Activated B cell treated with CpG ODN at 0.5 μM for 24 hours (primary cell): ENCODE results near the gene SHISA6. TPM values are rescaled to one million over a fixed set of nuclear protein-coding genes. Genes with fewer than 3 reads are reported as not detected.

ENCODE experiments used
- ATAC-seq: fragments of 200-7000 bp; cut with Tn5 transposase; one replicate; pipeline ENCODE4 v1.10.0; 2021; ENCODE audit warnings: low read depth, mild to moderate bottlenecking, moderate library complexity
- CTCF ChIA-PET: fragments of 350-600 bp; sonication (Branson Sonifier 250); formaldehyde crosslinking; loops from one replicate; lab custom pipeline; 2021; ENCODE audit warnings: antibody characterized with exemption; lab: Charles Lee
- POLR2A ChIA-PET: fragments of 350-600 bp; sonication (Branson Sonifier 250); formaldehyde crosslinking; loops from one replicate; lab custom pipeline; 2021; ENCODE audit warnings: antibody characterized with exemption; lab: Charles Lee
- DNase-seq: peaks from one replicate; pipeline ENCODE4 v3.0.0; 2022
- H3K27ac Mint-ChIP-seq: one replicate; pipeline ENCODE4 v1.8.0; 2020; ENCODE audit warnings: mixed read lengths
- H3K27me3 Mint-ChIP-seq: one replicate; pipeline ENCODE4 v1.8.0; 2021; ENCODE audit warnings: mixed read lengths
- H3K36me3 Mint-ChIP-seq: one replicate; pipeline ENCODE4 v1.8.0; 2021; ENCODE audit warnings: low read depth, mixed read lengths
- H3K4me1 Mint-ChIP-seq: one replicate; pipeline ENCODE4 v1.8.0; 2021; ENCODE audit warnings: mixed read lengths
- H3K4me3 Mint-ChIP-seq: one replicate; pipeline ENCODE4 v1.8.0; 2020; ENCODE audit warnings: mild to moderate bottlenecking, mixed read lengths
- H3K9me3 Mint-ChIP-seq: one replicate; pipeline ENCODE4 v1.8.0; 2020; ENCODE audit warnings: mixed read lengths
- CTCF ChIP-seq: fragments of 200-600 bp; IDR thresholded peaks from one replicate; pipeline ENCODE4 v1.8.0; 2022; ENCODE audit warnings: antibody characterized with exemption, mild to moderate bottlenecking
- intact Hi-C: fragments of 100-400 bp; cut with micrococcal nuclease; formaldehyde crosslinking; loops from one replicate; pipeline ENCODE4 v1.15.1; 2024
- total RNA-seq: library from RNA; stranded (reverse); gene quantifications from 2 replicates; pipeline ENCODE4 v1.2.3, GENCODE V29; 2022

The SHISA6 gene
- total RNA-seq, 1 donor from 2014 or later: not detected

- H3K27ac Mint-ChIP-seq: no peak overlapping the region
- DNase-seq (no peak), ATAC-seq (no peak)
- no peaks in the 10 kb centered on the region for H3K9me3 Mint-ChIP-seq
- TF ChIP-seq CTCF: no peak
- no peak overlapping the region for H3K4me3 Mint-ChIP-seq
- H3K36me3 Mint-ChIP-seq: no peaks in the 10 kb centered on the region
- no peaks in the 10 kb centered on the region for H3K4me1 Mint-ChIP-seq
- CTCF ChIA-PET: no interaction called here
- POLR2A ChIA-PET: no interaction called here
- no peaks in the 10 kb centered on the region for H3K27me3 Mint-ChIP-seq
- intact Hi-C loops: no loop called here
These were observed 83.9 kb downstream of the SHISA6 start for GRCh38 chr17:11324846-11325420.

- H3K9me3 Mint-ChIP-seq: no peaks in the 10 kb centered on the region
- no peak overlapping the region for H3K27ac Mint-ChIP-seq
- no peaks in the 10 kb centered on the region for H3K36me3 Mint-ChIP-seq
- no peak overlapping the region for H3K4me3 Mint-ChIP-seq
- ChIA-PET CTCF (no interaction called here), POLR2A (no interaction called here)
- H3K27me3 Mint-ChIP-seq: no peaks in the 10 kb centered on the region
- DNase-seq (no peak), ATAC-seq (no peak)
- no peak for TF ChIP-seq CTCF
- intact Hi-C loops: no loop called here
- H3K4me1 Mint-ChIP-seq: no peaks in the 10 kb centered on the region
These were observed 85.5 kb downstream of the SHISA6 start for GRCh38 chr17:11326492-11326891.

- no peaks in the 10 kb centered on the region for H3K36me3 Mint-ChIP-seq
- ChIA-PET POLR2A (no interaction called here), CTCF (no interaction called here)
- H3K4me3 Mint-ChIP-seq: no peak overlapping the region
- intact Hi-C loops: no loop called here
- no peak for ATAC-seq
- no peaks in the 10 kb centered on the region for H3K9me3 Mint-ChIP-seq
- H3K27me3 Mint-ChIP-seq: no peaks in the 10 kb centered on the region
- DNase-seq: no peak
- TF ChIP-seq CTCF: no peak
- H3K27ac Mint-ChIP-seq: no peak overlapping the region
- H3K4me1 Mint-ChIP-seq: no peaks in the 10 kb centered on the region
These were observed 87.8 kb downstream of the SHISA6 start for GRCh38 chr17:11328770-11329169.

- Mint-ChIP-seq H3K4me3 (no peak overlapping the region), H3K9me3 (no peaks in the 10 kb centered on the region), H3K27me3 (no peaks in the 10 kb centered on the region), H3K27ac (no peak overlapping the region), H3K4me1 (no peaks in the 10 kb centered on the region), H3K36me3 (no peaks in the 10 kb centered on the region)
- no peak for DNase-seq
- ChIA-PET CTCF (no interaction called here), POLR2A (no interaction called here)
- no peak for TF ChIP-seq CTCF
- intact Hi-C loops: no loop called here
- no peak for ATAC-seq
These were observed 89.0 kb downstream of the SHISA6 start for GRCh38 chr17:11330006-11330405.

GRCh38 chr17:11330826-11331225 is 89.8 kb downstream of the SHISA6 start:
- Mint-ChIP-seq H3K36me3 (no peaks in the 10 kb centered on the region), H3K9me3 (no peaks in the 10 kb centered on the region), H3K27me3 (no peaks in the 10 kb centered on the region), H3K4me1 (no peaks in the 10 kb centered on the region), H3K27ac (no peak overlapping the region), H3K4me3 (no peak overlapping the region)
- intact Hi-C loops: no loop called here
- ChIA-PET CTCF (no interaction called here), POLR2A (no interaction called here)
- no peak for DNase-seq
- ATAC-seq: no peak
- TF ChIP-seq CTCF: no peak
